HepG2 (cell line): ENCODE results near the gene TBC1D26. TPM values are rescaled to one million over a fixed set of nuclear protein-coding genes. Genes with fewer than 3 reads are reported as not detected.

Source experiments
- ATAC-seq: fragments of 200-7000 bp; cut with Tn5 transposase; 3 replicates; pipeline ENCODE4 v1.9.1; 2020; ENCODE audit warnings: mild to moderate bottlenecking, moderate library complexity
- BruUV-seq: library from RNA; stranded (reverse); fragments of 400-500 nt; replicated peaks from 2 replicates; lab custom pipeline; 2021; lab: Mats Ljungman, UMichigan
- CTCF ChIA-PET: fragments of 300-600 bp; formaldehyde crosslinking; extraction: SDS; loops from one replicate; lab custom pipeline; 2021; ENCODE audit warnings: low total read pairs, inconsistent platforms, low intra/inter-chr PET ratio; lab: Yijun Ruan, JAX
- POLR2A ChIA-PET: fragments of 350-600 bp; sonication (Branson Sonifier 250); formaldehyde crosslinking; loops from one replicate; lab custom pipeline; 2020; ENCODE audit warnings: antibody characterized with exemption, inconsistent platforms; lab: Yijun Ruan, JAX
- DNase-seq: peaks from one replicate; pipeline ENCODE4 v3.0.0-alpha.2; 2015; ENCODE audit warnings: low spot score
- FAIRE-seq: peaks from 3 replicates; lab custom pipeline; 2011; peaks lifted over from hg19 to GRCh38; lab: Jason Lieb, UNC
- H2AFZ ChIP-seq: one replicate; pipeline ENCODE4 v1.6.1; 2011; ENCODE audit warnings: low read length, inconsistent platforms
- H3K27ac ChIP-seq: fragments of 300-600 bp; 3 replicates; pipeline ENCODE4 v1.8.0; 2011; ENCODE audit warnings: mixed run types, mild to moderate bottlenecking, mixed read lengths, low read length, inconsistent platforms; ENCODE audit not compliant: insufficient read depth; ENCODE audit errors: extremely low read length
- H3K27me3 ChIP-seq, 2 experiments: fragments of 200-600 bp in 1 of 2; 2 replicates in 1 of 2; 3 replicates in 1 of 2; pipeline versions ENCODE4 v1.6.0 to v1.8.0; 2011; ENCODE audit warnings: low read length in 2 of 2, mild to moderate bottlenecking in 2 of 2, moderate library complexity in 2 of 2, inconsistent platforms in 1 of 2; ENCODE audit not compliant: insufficient read depth in 2 of 2, control insufficient read depth in 1 of 2
- H3K36me3 ChIP-seq, 2 experiments: fragments of 200-600 bp in 1 of 2; replicated peaks in 1 of 2; 2 replicates in 1 of 2; 3 replicates in 1 of 2; pipeline versions ENCODE4 v1.5.1 to v1.8.0; 2011; ENCODE audit warnings: low read length in 2 of 2, inconsistent platforms in 1 of 2; ENCODE audit not compliant: insufficient read depth in 2 of 2, control insufficient read depth in 1 of 2
- H3K4me1 ChIP-seq: 2 replicates; pipeline ENCODE4 v1.5.1; 2012; ENCODE audit warnings: low read length, inconsistent platforms; ENCODE audit not compliant: insufficient read depth
- H3K4me2 ChIP-seq: 2 replicates; pipeline ENCODE4 v1.6.0; 2011; ENCODE audit warnings: low read depth, low read length, inconsistent platforms
- H3K4me3 ChIP-seq, 3 experiments: fragments of 200-600 bp in 1 of 3; sonication (generic), shearing (Covaris generic) in 1 of 3; replicated peaks in 1 of 3; 2 replicates each; pipeline ENCODE4 v1.5.1; 2011 to 2016; ENCODE audit warnings: low read length in 3 of 3, inconsistent platforms in 2 of 3, low read depth in 2 of 3, mild to moderate bottlenecking in 2 of 3, control low read depth in 1 of 3, mixed read lengths in 1 of 3; ENCODE audit not compliant: insufficient read depth in 1 of 3
- H3K79me2 ChIP-seq: one replicate; pipeline ENCODE4 v1.6.1; 2011; ENCODE audit warnings: low read length, inconsistent platforms; ENCODE audit not compliant: insufficient read depth
- H3K9ac ChIP-seq: 2 replicates; pipeline ENCODE4 v1.6.0; 2011; ENCODE audit warnings: mild to moderate bottlenecking, low read depth, low read length, inconsistent platforms; ENCODE audit not compliant: insufficient read depth
- H3K9me3 ChIP-seq: 2 replicates; pipeline ENCODE4 v1.5.1; 2012; ENCODE audit warnings: mild to moderate bottlenecking, low read length
- H4K20me1 ChIP-seq: 2 replicates; pipeline ENCODE4 v1.6.0; 2011; ENCODE audit warnings: inconsistent platforms, mild to moderate bottlenecking, low read length, moderate library complexity; ENCODE audit not compliant: insufficient read depth
- ELF3 ChIP-seq: IDR thresholded peaks from 2 replicates; pipeline ENCODE4 v1.6.1; 2016; ENCODE audit warnings: missing genetic modification reagents, missing compliant biosample characterization
- HHEX ChIP-seq: IDR thresholded peaks from 2 replicates; pipeline ENCODE4 v1.6.1; 2016; ENCODE audit warnings: control low read depth
- MBD4 ChIP-seq: IDR thresholded peaks from 2 replicates; pipeline ENCODE4 v1.6.1; 2012; ENCODE audit warnings: low read length, inconsistent platforms, borderline replicate concordance
- NR3C1 ChIP-seq: sonication (generic); formaldehyde crosslinking; IDR thresholded peaks from 2 replicates; pipeline ENCODE4 v1.4.0; 2020; ENCODE audit warnings: missing genetic modification reagents
- RBM39 ChIP-seq: fragments of 200-400 bp; formaldehyde crosslinking; IDR thresholded peaks from one replicate; pipeline ENCODE4 v1.6.1; 2018; ENCODE audit warnings: antibody characterized with exemption, mild to moderate bottlenecking, low read depth, low read length; ENCODE audit not compliant: poor library complexity, severe bottlenecking
- RFXAP ChIP-seq: sonication (generic); formaldehyde crosslinking; IDR thresholded peaks from 2 replicates; pipeline ENCODE4 v1.4.0; 2020; ENCODE audit warnings: missing genetic modification reagents, borderline replicate concordance
- SMC3 ChIP-seq: IDR thresholded peaks from 2 replicates; pipeline ENCODE4 v1.6.1; 2011; ENCODE audit warnings: low read length, improper control_type of control experiment
- ZBTB44 ChIP-seq: sonication (generic); formaldehyde crosslinking; IDR thresholded peaks from 2 replicates; pipeline ENCODE4 v1.4.0; 2020; ENCODE audit warnings: missing genetic modification reagents
- ZMAT3 ChIP-seq: sonication (generic); formaldehyde crosslinking; conservative IDR thresholded peaks from 2 replicates; pipeline ENCODE4 v1.7.0; 2021; ENCODE audit warnings: missing genetic modification reagents
- ZNF292 ChIP-seq: sonication (generic); formaldehyde crosslinking; IDR thresholded peaks from 2 replicates; pipeline ENCODE4 v1.8.1; 2022; ENCODE audit warnings: mild to moderate bottlenecking, low read depth, missing genetic modification reagents, borderline replicate concordance
- ZNF34 ChIP-seq: sonication (generic); formaldehyde crosslinking; IDR thresholded peaks from 2 replicates; pipeline ENCODE4 v1.4.0; 2020; ENCODE audit warnings: mild to moderate bottlenecking, missing genetic modification reagents, borderline replicate concordance
- ZNF598 ChIP-seq: sonication (generic); formaldehyde crosslinking; IDR thresholded peaks from 2 replicates; pipeline ENCODE4 v1.5.1; 2020; ENCODE audit warnings: mild to moderate bottlenecking, missing genetic modification reagents, borderline replicate concordance
- in situ Hi-C: cut with HindIII; loops from 2 replicates; pipeline ENCODE4 v1.10.0; 2017; ENCODE audit warnings: low pct_unique_long_range_greater_than_20kb; ENCODE audit not compliant: extremely low pct_ligation_motif_present
- intact Hi-C: fragments of 100-400 bp; cut with micrococcal nuclease; formaldehyde crosslinking; loops from one replicate; pipeline ENCODE4 v1.10.0; 2022; ENCODE audit not compliant: unreplicated experiment
- polyA plus RNA-seq, 8 experiments: library from polyadenylated mRNA; depleted of rRNA in 3 of 8; stranded (reverse) in 7 of 8; unstranded in 1 of 8; fragments of >200 nt; fragmentation: Illumina TruSeq in 4 of 8; extraction: Trizol in 4 of 8; gene quantifications; 2 replicates each; pipeline versions ENCODE4 v1.2.1 to v1.2.3, GENCODE V29; 2011 to 2016; ENCODE audit warnings: low read depth in 4 of 8, missing spikeins in 1 of 8, mixed read lengths in 1 of 8; ENCODE audit not compliant: insufficient read depth in 1 of 8
- total RNA-seq, 5 experiments: library from RNA; depleted of rRNA; stranded (reverse); fragments of >200 nt; fragmentation: Illumina TruSeq; extraction: Trizol; gene quantifications; 2 replicates each; pipeline ENCODE4 v1.2.3, GENCODE V29; 2016; ENCODE audit warnings: low read depth in 1 of 5
- TF ChIP-seq, protein P1 (sequence below): sonication (generic); formaldehyde crosslinking; IDR thresholded peaks from 2 replicates; pipeline ENCODE4 v1.4.0; 2020; ENCODE audit warnings: mild to moderate bottlenecking, low read depth, missing genetic modification reagents
- TF ChIP-seq, protein P2 (sequence below): sonication (generic); formaldehyde crosslinking; IDR thresholded peaks from 2 replicates; pipeline ENCODE4 v1.4.0; 2020; ENCODE audit warnings: missing genetic modification reagents, borderline replicate concordance

The TBC1D26 gene
- total and polyA plus RNA-seq, 2 of the 13 experiments (the other 11 are each of a cell fraction or from before 2014, with no cell fraction given), result 0.33 TPM; not detected in 1

DNA sequence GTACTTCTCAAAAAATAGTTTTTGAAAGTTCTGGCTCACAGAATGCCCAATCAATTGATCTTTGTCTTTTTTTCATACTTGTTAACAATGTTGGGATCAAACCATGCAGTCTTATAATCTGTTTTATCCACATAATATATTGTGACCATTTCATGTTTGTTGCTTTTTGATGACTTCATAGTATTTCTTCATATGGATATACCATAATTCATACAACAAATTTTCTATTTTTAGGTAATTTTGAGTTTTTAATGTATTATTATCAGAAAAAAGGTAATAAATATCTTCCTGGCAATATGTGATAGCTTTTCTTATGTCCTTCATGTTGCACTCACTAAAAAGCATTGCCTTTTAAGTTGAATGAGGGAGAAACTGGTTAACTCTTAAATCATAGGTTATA, 44.8 kb downstream of the TBC1D26 start:
- H3K9me3 ChIP-seq, result peaks cover 16% of the 10 kb centered on the region
- no peak for ATAC-seq
- H3K4me1 ChIP-seq, result no peaks in the 10 kb centered on the region
- H3K27ac ChIP-seq, result no peak overlapping the region
- H2AFZ ChIP-seq, result no peak overlapping the region
- FAIRE-seq, result no peak
- no peak overlapping the region for H3K4me2 ChIP-seq
- TF ChIP-seq RBM39 (no peak), RFXAP (CRISPR knock-in tag) (no peak), MBD4 (no peak), ELF3 (CRISPR knock-in tag) (no peak), SMC3 (no peak), ZNF34 (CRISPR knock-in tag) (no peak), ZNF598 (CRISPR knock-in tag) (no peak), NR3C1 (CRISPR knock-in tag) (no peak), ZBTB44 (CRISPR knock-in tag) (no peak), ZMAT3 (CRISPR knock-in tag) (no peak), ZNF292 (CRISPR knock-in tag) (no peak), HHEX (CRISPR knock-in tag) (no peak)
- TF ChIP-seq, protein P1, sequence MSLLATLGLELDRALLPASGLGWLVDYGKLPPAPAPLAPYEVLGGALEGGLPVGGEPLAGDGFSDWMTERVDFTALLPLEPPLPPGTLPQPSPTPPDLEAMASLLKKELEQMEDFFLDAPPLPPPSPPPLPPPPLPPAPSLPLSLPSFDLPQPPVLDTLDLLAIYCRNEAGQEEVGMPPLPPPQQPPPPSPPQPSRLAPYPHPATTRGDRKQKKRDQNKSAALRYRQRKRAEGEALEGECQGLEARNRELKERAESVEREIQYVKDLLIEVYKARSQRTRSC (CRISPR knock-in tag), result no peak
- TF ChIP-seq, protein P2, sequence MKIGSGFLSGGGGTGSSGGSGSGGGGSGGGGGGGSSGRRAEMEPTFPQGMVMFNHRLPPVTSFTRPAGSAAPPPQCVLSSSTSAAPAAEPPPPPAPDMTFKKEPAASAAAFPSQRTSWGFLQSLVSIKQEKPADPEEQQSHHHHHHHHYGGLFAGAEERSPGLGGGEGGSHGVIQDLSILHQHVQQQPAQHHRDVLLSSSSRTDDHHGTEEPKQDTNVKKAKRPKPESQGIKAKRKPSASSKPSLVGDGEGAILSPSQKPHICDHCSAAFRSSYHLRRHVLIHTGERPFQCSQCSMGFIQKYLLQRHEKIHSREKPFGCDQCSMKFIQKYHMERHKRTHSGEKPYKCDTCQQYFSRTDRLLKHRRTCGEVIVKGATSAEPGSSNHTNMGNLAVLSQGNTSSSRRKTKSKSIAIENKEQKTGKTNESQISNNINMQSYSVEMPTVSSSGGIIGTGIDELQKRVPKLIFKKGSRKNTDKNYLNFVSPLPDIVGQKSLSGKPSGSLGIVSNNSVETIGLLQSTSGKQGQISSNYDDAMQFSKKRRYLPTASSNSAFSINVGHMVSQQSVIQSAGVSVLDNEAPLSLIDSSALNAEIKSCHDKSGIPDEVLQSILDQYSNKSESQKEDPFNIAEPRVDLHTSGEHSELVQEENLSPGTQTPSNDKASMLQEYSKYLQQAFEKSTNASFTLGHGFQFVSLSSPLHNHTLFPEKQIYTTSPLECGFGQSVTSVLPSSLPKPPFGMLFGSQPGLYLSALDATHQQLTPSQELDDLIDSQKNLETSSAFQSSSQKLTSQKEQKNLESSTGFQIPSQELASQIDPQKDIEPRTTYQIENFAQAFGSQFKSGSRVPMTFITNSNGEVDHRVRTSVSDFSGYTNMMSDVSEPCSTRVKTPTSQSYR (CRISPR knock-in tag), result no peak
- ChIA-PET CTCF (no interaction called here), POLR2A (no interaction called here)
- H4K20me1 ChIP-seq, result no peaks in the 10 kb centered on the region
- in situ Hi-C loops (no loop called here), intact Hi-C loops (no loop called here)
- no peaks in the 10 kb centered on the region for H3K79me2 ChIP-seq
- no peaks in the 10 kb centered on the region for H3K27me3 ChIP-seq
- no peak overlapping the region for H3K9ac ChIP-seq
- H3K36me3 ChIP-seq, result no peaks in the 10 kb centered on the region
- H3K4me3 ChIP-seq, result no peak overlapping the region
- BruUV-seq, result no TSS peak
- DNase-seq, result no peak
